Gastrocnemius medialis (tissue), 4 donors: ENCODE data around the gene ANKRD12. TPM values are rescaled to one million over a fixed set of nuclear protein-coding genes. Genes with fewer than 3 reads are reported as not detected.

Source experiments
- ATAC-seq, 2 donors: fragments of 150-250 bp; one replicate each; pipeline ENCODE4 v1.9.1; 2016
- DNase-seq, 2 donors: peaks; one replicate each; pipeline ENCODE4 v3.0.0-alpha.2; 2019
- H3K27ac ChIP-seq, 4 donors: fragments of 200-600 bp; sonication (generic); 1 replicate in 1 of 4; 2 replicates in 3 of 4; pipeline ENCODE4 v1.5.1; 2016 to 2018; ENCODE audit warnings: mild to moderate bottlenecking in 2 of 4, moderate library complexity in 1 of 4
- H3K27me3 ChIP-seq, 3 donors: fragments of 200-600 bp; sonication (generic) in 2 of 3; 1 replicate in 1 of 3; 2 replicates in 2 of 3; pipeline versions ENCODE4 v1.5.1 to v1.6.0; 2016 to 2019; ENCODE audit warnings: mild to moderate bottlenecking in 1 of 3, moderate library complexity in 1 of 3
- H3K36me3 ChIP-seq, 2 donors: fragments of 200-600 bp; sonication (generic) in 1 of 2; one replicate each; pipeline ENCODE4 v1.5.1; 2017 to 2018
- H3K4me1 ChIP-seq, 2 donors: fragments of 200-600 bp; sonication (generic) in 1 of 2; one replicate each; pipeline ENCODE4 v1.5.1; 2016 to 2017; ENCODE audit warnings: mild to moderate bottlenecking in 2 of 2
- H3K4me3 ChIP-seq, 4 donors: fragments of 200-600 bp; sonication (generic) in 3 of 4; 1 replicate in 1 of 4; 2 replicates in 3 of 4; pipeline ENCODE4 v1.5.1; 2016 to 2019; ENCODE audit warnings: mild to moderate bottlenecking in 2 of 4
- H3K9me3 ChIP-seq, 3 donors: fragments of 200-600 bp; sonication (generic) in 2 of 3; 1 replicate in 1 of 3; 2 replicates in 2 of 3; pipeline ENCODE4 v1.5.1; 2016 to 2019
- POLR2A ChIP-seq, 2 donors: fragments of 450-650 bp; IDR thresholded peaks; one replicate each; pipeline ENCODE4 v1.6.1; 2017; ENCODE audit warnings: antibody characterized with exemption in 2 of 2, mild to moderate bottlenecking in 2 of 2, moderate library complexity in 2 of 2
- in situ Hi-C, 4 donors: fragments of 200-750 bp; cut with MboI; loops; one replicate each; pipeline versions ENCODE4 v1.15.0 to v1.8.0; 2017; ENCODE audit warnings: low sequenced_read_pairs in 4 of 4
- intact Hi-C: fragments of 100-400 bp; cut with DNase I; formaldehyde crosslinking; loops from one replicate; pipeline ENCODE4 v1.15.1; 2023; ENCODE audit warnings: low total_unique reads
- total RNA-seq, 4 donors: library from RNA; depleted of rRNA; stranded (reverse); fragments of >200 nt; gene quantifications; one replicate each; pipeline versions ENCODE4 v1.1.0 to v1.2.3, GENCODE V29; 2016
- TF ChIP-seq, protein P1 (sequence below), 5 experiments: fragments of 450-650 bp in 3 of 5; fragments of 200-600 bp in 2 of 5; sonication (generic) in 2 of 5; IDR thresholded peaks in 4 of 5; conservative IDR thresholded peaks in 1 of 5; 1 replicate in 4 of 5; 2 replicates in 1 of 5; pipeline ENCODE4 v1.5.1; 2016 to 2019; ENCODE audit warnings: antibody characterized with exemption in 5 of 5, mild to moderate bottlenecking in 3 of 5, moderate library complexity in 3 of 5

Gene ANKRD12
- total RNA-seq, 4 donors from 2014 or later, result 26.9 to 40.1 (median 36.7) TPM

DNA sequence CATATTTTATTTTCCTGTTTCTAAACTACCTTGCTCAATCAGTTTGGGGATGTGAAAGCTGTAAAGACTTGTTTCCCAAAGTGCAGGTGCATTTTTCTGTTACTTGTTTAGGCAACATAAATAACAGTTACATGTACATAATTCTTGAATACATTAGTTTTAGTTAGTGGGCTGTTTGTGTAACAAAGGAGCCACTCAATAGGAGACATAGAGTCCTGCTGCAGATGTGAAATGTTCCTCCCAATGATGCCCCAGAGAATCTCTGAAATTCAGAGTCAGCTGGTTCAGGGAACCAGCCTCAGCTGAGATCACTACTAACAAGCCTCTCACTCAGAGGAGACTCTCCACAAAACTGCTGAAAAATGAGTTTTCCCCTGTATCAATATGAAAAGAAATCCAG lies 106.4 kb downstream of the ANKRD12 start:
- TF ChIP-seq POLR2A (IDR thresholded peaks at IDR 0.05), result no peak
- TF ChIP-seq, protein P1, sequence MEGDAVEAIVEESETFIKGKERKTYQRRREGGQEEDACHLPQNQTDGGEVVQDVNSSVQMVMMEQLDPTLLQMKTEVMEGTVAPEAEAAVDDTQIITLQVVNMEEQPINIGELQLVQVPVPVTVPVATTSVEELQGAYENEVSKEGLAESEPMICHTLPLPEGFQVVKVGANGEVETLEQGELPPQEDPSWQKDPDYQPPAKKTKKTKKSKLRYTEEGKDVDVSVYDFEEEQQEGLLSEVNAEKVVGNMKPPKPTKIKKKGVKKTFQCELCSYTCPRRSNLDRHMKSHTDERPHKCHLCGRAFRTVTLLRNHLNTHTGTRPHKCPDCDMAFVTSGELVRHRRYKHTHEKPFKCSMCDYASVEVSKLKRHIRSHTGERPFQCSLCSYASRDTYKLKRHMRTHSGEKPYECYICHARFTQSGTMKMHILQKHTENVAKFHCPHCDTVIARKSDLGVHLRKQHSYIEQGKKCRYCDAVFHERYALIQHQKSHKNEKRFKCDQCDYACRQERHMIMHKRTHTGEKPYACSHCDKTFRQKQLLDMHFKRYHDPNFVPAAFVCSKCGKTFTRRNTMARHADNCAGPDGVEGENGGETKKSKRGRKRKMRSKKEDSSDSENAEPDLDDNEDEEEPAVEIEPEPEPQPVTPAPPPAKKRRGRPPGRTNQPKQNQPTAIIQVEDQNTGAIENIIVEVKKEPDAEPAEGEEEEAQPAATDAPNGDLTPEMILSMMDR (IDR thresholded peaks at IDR 0.05 in 4 of 5, conservative IDR thresholded peaks at IDR 0.05 in 1 of 5), result no peak
- intact Hi-C loops, result no loop called here
- peaks cover 0 to 32% of the 10 kb centered on the region in 2 donors for H3K36me3 ChIP-seq

DNA sequence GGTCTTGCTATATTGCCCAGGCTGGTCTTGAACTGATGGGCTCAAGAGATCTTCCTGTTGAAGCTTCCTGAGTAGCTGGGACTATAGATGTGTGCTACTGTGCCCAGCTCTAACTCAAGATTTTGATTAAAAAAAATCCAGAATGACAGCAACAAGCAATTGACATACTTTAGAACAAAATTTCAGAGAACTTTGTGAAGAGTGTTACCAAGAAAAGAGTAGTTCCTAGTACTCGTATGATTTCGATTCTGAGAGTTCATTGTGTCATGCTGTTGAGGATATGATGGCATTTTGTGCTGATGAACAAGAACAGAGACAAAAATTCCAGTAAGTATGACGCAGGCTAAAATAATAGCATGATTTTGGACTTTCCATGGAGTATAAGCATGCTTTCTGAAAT lies 107.8 kb downstream of the ANKRD12 start:
- DNase-seq, result no peak
- Histone ChIP-seq H3K27me3 (no peaks in the 10 kb centered on the region), H3K36me3 (peaks cover 0 to 24% of the 10 kb centered on the region in 2 donors), H3K4me3 (no peak overlapping the region), H3K9me3 (no peaks in the 10 kb centered on the region), H3K4me1 (no peaks in the 10 kb centered on the region), H3K27ac (no peak overlapping the region)
- in situ Hi-C loops, result no loop called here
- no peak for ATAC-seq
- TF ChIP-seq POLR2A (IDR thresholded peaks at IDR 0.05), result no peak
- TF ChIP-seq, protein P1 (IDR thresholded peaks at IDR 0.05 in 4 of 5, conservative IDR thresholded peaks at IDR 0.05 in 1 of 5), result no peak
- intact Hi-C loops, result no loop called here

More for the DNA sequence above, 106.4 kb downstream of the ANKRD12 start:
- Histone ChIP-seq H3K9me3 (no peaks in the 10 kb centered on the region), H3K4me3 (no peak overlapping the region), H3K4me1 (no peaks in the 10 kb centered on the region), H3K27me3 (no peaks in the 10 kb centered on the region), H3K27ac (no peak overlapping the region)
- in situ Hi-C loops, result no loop called here
- ATAC-seq (no peak), DNase-seq (no peak)

DNA sequence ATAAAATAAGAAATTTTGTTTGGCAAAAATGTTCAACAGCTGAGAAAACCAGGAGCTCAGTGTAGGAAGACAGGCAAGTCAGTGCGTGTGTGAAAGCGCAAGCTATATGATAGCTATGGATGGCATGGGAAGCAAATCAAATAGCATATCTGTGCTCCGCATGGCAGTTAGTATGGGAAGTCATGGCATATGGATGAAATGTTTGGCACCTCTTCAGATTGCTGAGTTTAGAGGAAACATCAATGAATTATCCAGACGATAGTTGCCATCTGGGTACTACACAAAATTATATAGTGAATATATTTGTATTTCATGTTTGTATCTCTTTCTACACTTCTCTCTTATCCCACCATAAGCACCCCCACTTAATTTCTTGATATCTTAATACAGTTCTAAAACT lies 112.1 kb downstream of the ANKRD12 start:
- no peak for ATAC-seq

DNA sequence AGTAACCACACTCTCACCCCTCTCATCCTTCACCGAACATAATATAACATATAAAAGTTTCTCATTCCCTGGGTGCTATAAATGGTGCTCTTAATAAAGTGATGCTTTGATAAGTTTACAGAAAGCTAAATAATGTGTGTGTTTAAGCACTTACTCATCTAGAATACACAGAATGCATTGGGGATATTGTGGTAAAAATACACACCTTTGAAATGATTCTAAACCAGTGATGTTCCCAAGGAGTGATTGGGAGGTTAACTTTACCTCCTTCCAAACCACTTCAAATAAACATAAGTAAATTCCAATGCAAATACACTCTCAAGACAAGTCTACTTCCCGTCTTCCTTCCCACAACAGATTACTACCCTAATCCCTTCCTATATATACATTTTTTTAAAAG lies 112.7 kb downstream of the ANKRD12 start:
- H3K36me3 ChIP-seq, result peaks cover 0 to 13% of the 10 kb centered on the region in 2 donors
- no peak overlapping the region for H3K27ac ChIP-seq
- DNase-seq, result no peak
- H3K4me3 ChIP-seq, result no peak overlapping the region
- no peak for ATAC-seq
- intact Hi-C loops, result no loop called here
- TF ChIP-seq, protein P1 (IDR thresholded peaks at IDR 0.05 in 4 of 5, conservative IDR thresholded peaks at IDR 0.05 in 1 of 5), result no peak
- no peak for TF ChIP-seq POLR2A (IDR thresholded peaks at IDR 0.05)
- H3K27me3 ChIP-seq, result no peaks in the 10 kb centered on the region
- H3K4me1 ChIP-seq, result no peaks in the 10 kb centered on the region
- H3K9me3 ChIP-seq, result no peaks in the 10 kb centered on the region
- in situ Hi-C loops, result no loop called here

More for the DNA sequence above, 112.1 kb downstream of the ANKRD12 start:
- Histone ChIP-seq H3K27ac (no peak overlapping the region), H3K36me3 (peaks cover 0 to 11% of the 10 kb centered on the region in 2 donors), H3K9me3 (no peaks in the 10 kb centered on the region), H3K4me3 (no peak overlapping the region), H3K27me3 (no peaks in the 10 kb centered on the region), H3K4me1 (no peaks in the 10 kb centered on the region)
- intact Hi-C loops (no loop called here), in situ Hi-C loops (no loop called here)
- no peak for TF ChIP-seq POLR2A (IDR thresholded peaks at IDR 0.05)
- TF ChIP-seq, protein P1 (IDR thresholded peaks at IDR 0.05 in 4 of 5, conservative IDR thresholded peaks at IDR 0.05 in 1 of 5), result no peak
- no peak for DNase-seq

DNA sequence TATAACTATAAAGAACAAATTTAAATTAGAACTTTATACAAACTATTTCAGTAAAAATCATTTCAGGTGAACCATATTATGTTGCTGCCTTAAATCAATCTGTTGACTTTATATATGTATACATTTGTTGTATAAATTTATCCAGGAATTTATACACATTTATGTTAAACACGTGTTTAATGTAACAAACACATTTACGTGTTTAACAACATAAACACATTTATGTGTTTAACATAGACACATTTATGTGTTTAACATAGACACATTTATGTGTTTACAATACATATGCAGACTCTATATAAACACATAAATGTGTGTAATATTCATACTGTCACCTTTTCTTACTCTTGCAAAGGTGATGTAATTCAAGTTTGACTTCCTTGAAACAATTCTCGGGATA lies 122.6 kb downstream of the ANKRD12 start:
- no peaks in the 10 kb centered on the region for H3K9me3 ChIP-seq
- H3K4me1 ChIP-seq, result no peaks in the 10 kb centered on the region
- H3K27me3 ChIP-seq, result no peaks in the 10 kb centered on the region
- no peak overlapping the region for H3K4me3 ChIP-seq
- TF ChIP-seq, protein P1 (IDR thresholded peaks at IDR 0.05 in 4 of 5, conservative IDR thresholded peaks at IDR 0.05 in 1 of 5), result no peak
- no peak for TF ChIP-seq POLR2A (IDR thresholded peaks at IDR 0.05)
- no peak for DNase-seq
- ATAC-seq, result no peak
- in situ Hi-C loops, result no loop called here
- H3K36me3 ChIP-seq, result peaks cover 0 to 28% of the 10 kb centered on the region in 2 donors
- H3K27ac ChIP-seq, result no peak overlapping the region
- intact Hi-C loops, result no loop called here
